Suprapubic skin (tissue), 3 donors: ENCODE data around the gene TSKU.

ENCODE experiments used
- CTCF ChIP-seq, 2 donors: fragments of 200-600 bp in 1 of 2; fragments of 450-650 bp in 1 of 2; sonication (generic) in 1 of 2; IDR thresholded peaks; one replicate each; pipeline ENCODE4 v1.5.1; 2016 to 2019; ENCODE audit warnings: antibody characterized with exemption in 2 of 2, mild to moderate bottlenecking in 1 of 2, moderate library complexity in 1 of 2
- POLR2A ChIP-seq, 2 donors: fragments of 450-650 bp; IDR thresholded peaks; one replicate each; pipeline ENCODE4 v1.6.1; 2017; ENCODE audit warnings: antibody characterized with exemption in 2 of 2, mild to moderate bottlenecking in 2 of 2, moderate library complexity in 2 of 2

- TF ChIP-seq POLR2A (IDR thresholded peaks at IDR 0.05) (no peak), CTCF (IDR thresholded peaks at IDR 0.05) (no peak)
Measured at GRCh38 chr11:76787911-76788596, 4.9 kb downstream of the TSKU start.
